Occipital lobe (tissue), 2 donors: Measurements from ENCODE around the gene KLF2. TPM values are rescaled to one million over a fixed set of nuclear protein-coding genes. Genes with fewer than 3 reads are reported as not detected.

ENCODE experiments used
- DNase-seq: peaks from one replicate; lab custom pipeline; 2025; lab: John Stamatoyannopoulos, UW
- total RNA-seq: library from RNA; depleted of rRNA; stranded (reverse); fragments of >200 nt; gene quantifications from one replicate; pipeline ENCODE4 v1.2.3, GENCODE V29; 2014

KLF2 gene
- total RNA-seq, 1 donor from 2014 or later = 3.1 TPM

DNA sequence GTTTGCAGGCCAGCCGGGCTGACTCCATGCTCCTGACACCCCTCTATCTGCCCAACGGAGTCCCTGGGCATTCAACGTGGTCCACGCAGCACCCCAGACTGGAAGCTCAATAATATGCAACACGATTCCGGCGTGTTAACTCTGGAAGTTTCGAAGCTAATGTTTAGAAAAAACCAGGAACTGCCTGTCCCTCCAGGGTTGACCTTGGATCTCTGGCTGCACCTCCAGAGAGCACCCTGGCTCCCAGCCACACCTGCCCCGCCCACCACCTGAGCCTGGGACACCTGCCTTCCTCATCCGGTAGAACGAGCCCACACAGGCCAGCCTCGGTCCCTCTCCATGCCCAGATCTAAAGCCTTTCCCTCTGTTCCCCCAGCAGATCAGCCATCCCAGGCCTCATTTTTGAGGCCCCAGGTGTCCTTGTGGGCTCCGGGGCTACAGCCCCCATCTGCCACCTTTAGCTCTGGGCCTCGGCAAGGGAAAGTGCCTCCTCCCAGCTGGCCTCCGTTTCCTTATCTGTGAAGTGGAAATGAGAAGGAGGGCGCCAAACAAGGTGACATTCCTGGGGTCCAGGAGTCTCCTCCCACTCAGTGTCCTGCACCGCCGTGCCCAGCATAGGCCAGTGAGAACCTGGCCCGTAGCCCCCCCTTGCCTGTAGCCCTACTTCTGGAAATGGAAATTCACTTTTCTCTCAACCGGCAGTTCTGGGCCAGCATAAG lies 38.7 kb downstream of the KLF2 start:
- DNase-seq = no peak

- DNase-seq = no peak
Measured at GRCh38 chr19:16363852-16364230, 39.2 kb downstream of the KLF2 start.

GRCh38 chr19:16364231-16364865 lies 39.7 kb downstream of the KLF2 start:
- no peak for DNase-seq

- DNase-seq = no peak
Measured at GRCh38 chr19:16365300-16365996, 40.8 kb downstream of the KLF2 start.

- DNase-seq = no peak
Measured at GRCh38 chr19:16366056-16366432, 41.4 kb downstream of the KLF2 start.

- DNase-seq = no peak
Measured at GRCh38 chr19:16366433-16367260, 42.0 kb downstream of the KLF2 start.

- no peak for DNase-seq
Measured at GRCh38 chr19:16367261-16367683, 42.6 kb downstream of the KLF2 start.

- DNase-seq = no peak
Measured at GRCh38 chr19:16368385-16369305, 44.0 kb downstream of the KLF2 start.

DNA sequence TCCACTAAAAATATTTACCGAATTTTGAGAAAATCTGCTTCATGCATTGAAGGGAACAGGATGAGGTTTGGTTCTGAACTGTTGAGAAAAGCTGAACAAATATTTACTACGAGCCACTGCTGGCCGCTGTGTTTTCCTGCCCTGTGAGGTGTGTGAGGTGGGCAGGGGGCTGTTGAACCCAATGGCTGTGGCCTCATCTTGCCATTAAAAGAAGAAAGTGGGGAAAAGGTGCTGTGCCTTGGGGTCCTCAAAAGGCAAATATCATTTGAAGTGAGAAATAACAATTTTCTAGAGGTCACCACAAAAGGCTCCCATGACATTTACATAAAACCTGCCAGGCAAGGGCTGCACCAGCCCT lies 44.7 kb downstream of the KLF2 start:
- no peak for DNase-seq

DNA sequence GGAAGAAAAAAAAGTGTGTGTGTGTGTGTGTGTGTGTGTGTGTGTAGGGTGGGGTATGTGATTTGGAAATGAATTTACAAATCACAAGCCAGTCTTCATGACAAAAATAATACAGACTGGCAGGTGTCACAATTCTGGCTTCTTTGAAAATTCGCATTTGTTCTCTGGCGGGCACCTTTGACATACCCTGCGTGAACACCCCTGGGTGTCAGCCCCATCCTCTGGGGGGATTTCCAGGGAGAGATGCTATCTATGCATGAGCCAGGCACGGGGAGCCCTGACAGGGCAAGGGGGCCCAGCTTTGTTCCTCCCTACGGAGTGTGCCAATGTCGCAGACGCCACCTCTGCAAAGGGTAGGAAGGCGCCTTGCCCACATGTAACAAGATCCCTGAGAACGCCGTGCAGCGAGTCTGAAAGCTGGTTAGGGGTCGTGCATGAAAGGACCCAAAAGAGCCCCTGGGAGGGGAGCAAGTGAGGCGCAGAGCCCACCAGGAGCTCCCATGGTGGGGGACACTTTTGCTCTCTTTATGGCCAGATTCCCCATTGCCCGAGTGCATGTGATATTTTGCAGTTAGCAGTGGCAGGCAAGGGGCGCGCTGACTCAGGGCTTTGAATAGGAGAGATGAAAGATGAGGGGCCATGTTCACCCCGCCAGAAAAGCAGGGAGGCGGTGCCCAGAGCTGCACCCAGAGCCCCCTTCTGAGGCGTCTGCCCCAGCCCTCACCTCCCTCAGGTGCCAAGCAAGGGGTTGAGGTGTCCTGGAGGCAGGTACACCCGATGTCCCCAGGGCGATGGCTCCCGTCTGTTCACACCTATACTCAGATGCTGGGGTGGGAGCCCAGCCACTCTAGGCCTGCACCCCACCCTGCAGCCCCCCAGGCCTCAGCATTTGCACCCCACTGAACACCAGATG lies 45.3 kb downstream of the KLF2 start:
- DNase-seq = no peak

GRCh38 chr19:16370641-16371391 lies 46.2 kb downstream of the KLF2 start:
- DNase-seq = no peak

- no peak for DNase-seq
Measured at GRCh38 chr19:16371540-16371986, 46.9 kb downstream of the KLF2 start.

DNA sequence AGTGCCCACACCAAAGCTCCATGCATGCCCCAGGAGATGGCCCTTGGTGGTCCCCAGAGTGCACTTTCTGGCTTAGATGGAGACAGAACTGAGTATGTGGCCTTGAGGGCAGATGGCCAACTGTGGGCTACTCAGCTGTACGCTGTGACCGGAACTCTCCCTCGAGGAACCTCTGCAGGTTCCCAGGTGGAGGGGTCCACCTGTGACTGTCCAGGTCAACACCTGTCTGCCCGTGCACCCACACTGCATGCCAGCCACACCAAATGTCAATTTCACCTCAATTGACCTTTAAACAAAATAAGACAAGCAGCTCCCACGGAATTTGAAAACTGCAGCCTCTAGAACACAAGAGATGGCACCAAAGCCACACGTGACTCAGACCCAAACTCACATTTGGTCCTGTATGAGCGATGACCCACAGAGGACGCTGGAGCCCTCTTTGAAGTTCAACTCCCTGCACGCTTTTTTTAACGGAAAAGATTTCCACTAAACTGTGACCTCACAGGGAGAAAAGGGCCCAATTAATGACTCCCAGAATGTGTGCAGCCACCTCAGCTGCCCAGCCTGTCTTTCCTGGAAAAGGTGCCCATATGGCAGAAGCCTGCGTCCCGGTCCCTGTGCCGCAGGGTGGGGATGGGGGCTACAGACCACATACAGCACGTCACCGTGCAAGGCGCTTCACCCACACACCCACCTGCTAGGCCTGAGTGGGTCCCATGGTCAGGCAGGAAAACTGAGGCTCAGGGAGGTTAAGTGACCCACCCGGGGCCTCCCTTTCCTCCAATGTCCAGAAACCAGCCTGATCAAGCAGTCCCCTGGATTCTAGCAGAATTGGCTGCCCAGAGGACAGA lies 47.7 kb downstream of the KLF2 start:
- no peak for DNase-seq

GRCh38 chr19:16373079-16373478 lies 48.5 kb downstream of the KLF2 start:
- no peak for DNase-seq

- DNase-seq = no peak
Measured at GRCh38 chr19:16373532-16373931, 48.9 kb downstream of the KLF2 start.

- DNase-seq = no peak
Measured at GRCh38 chr19:16373989-16374388, 49.4 kb downstream of the KLF2 start.

DNA sequence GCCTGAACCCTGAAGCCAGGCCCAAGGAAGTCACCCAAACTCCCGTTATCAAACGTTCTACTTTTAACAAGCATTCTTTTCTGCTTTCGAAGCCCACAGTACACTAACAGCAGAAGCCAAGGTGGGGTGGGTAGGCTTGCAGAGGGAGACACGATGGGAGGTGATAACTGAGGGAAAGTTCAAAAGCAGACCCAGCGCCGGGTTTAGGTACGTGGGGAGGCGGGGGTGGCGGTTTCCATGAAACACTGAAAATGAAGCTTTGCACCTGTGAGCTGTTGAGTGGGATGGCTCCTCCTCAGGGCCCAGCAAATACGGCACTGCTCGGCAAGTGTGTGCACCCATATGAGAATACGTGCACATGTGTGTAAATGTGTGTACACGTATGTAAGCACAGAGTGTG lies 49.8 kb downstream of the KLF2 start:
- DNase-seq = no peak
